Body of pancreas (tissue), 4 donors: ENCODE results near the gene OSBPL10.

Experiments
- POLR2A ChIP-seq, 3 donors: fragments of 450-650 bp; IDR thresholded peaks; one replicate each; pipeline ENCODE4 v1.6.1; 2016; ENCODE audit warnings: antibody characterized with exemption in 3 of 3, mild to moderate bottlenecking in 2 of 3
- TF ChIP-seq, protein P1 (sequence below), 7 experiments: fragments of 450-650 bp in 4 of 7; fragments of 200-600 bp in 3 of 7; sonication (generic) in 3 of 7; IDR thresholded peaks; one replicate each; pipeline ENCODE4 v1.5.1; 2016 to 2019; ENCODE audit warnings: antibody characterized with exemption in 7 of 7

- TF ChIP-seq, protein P1, sequence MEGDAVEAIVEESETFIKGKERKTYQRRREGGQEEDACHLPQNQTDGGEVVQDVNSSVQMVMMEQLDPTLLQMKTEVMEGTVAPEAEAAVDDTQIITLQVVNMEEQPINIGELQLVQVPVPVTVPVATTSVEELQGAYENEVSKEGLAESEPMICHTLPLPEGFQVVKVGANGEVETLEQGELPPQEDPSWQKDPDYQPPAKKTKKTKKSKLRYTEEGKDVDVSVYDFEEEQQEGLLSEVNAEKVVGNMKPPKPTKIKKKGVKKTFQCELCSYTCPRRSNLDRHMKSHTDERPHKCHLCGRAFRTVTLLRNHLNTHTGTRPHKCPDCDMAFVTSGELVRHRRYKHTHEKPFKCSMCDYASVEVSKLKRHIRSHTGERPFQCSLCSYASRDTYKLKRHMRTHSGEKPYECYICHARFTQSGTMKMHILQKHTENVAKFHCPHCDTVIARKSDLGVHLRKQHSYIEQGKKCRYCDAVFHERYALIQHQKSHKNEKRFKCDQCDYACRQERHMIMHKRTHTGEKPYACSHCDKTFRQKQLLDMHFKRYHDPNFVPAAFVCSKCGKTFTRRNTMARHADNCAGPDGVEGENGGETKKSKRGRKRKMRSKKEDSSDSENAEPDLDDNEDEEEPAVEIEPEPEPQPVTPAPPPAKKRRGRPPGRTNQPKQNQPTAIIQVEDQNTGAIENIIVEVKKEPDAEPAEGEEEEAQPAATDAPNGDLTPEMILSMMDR (IDR thresholded peaks at IDR 0.05) = no peak
- TF ChIP-seq POLR2A (IDR thresholded peaks at IDR 0.05) = no peak
These were observed 36.2 kb upstream of the OSBPL10 start for GRCh38 chr3:32017286-32017685.
